CD14-positive monocyte (primary cell): ENCODE results near the gene DENND11. TPM values are rescaled to one million over a fixed set of nuclear protein-coding genes. Genes with fewer than 3 reads are reported as not detected.

Experiments
- DNase-seq, 3 donors: peaks; one replicate each; pipeline ENCODE4 v3.0.0-alpha.2; 2011 to 2022
- H2AFZ ChIP-seq: 2 replicates; pipeline ENCODE4 v1.6.0; 2012; ENCODE audit warnings: mild to moderate bottlenecking, low read depth, low read length, inconsistent platforms; ENCODE audit not compliant: insufficient read depth, poor library complexity, severe bottlenecking
- H3K27ac ChIP-seq, 2 donors: 1 replicate in 1 of 2; 2 replicates in 1 of 2; pipeline ENCODE4 v1.5.1; 2012 to 2013; ENCODE audit warnings: low read length in 2 of 2, control low read depth in 1 of 2, inconsistent platforms in 1 of 2, low read depth in 1 of 2, mild to moderate bottlenecking in 1 of 2
- H3K27me3 ChIP-seq, 2 donors: one replicate each; pipeline versions ENCODE4 v1.6.0 to v1.6.1; 2011 to 2013; ENCODE audit warnings: low read length in 2 of 2; ENCODE audit not compliant: control insufficient read depth in 2 of 2, insufficient read depth in 2 of 2
- H3K36me3 ChIP-seq, 2 donors: replicated peaks in 1 of 2; 1 replicate in 1 of 2; 2 replicates in 1 of 2; pipeline versions ENCODE4 v1.5.1 to v1.6.1; 2012 to 2013; ENCODE audit warnings: low read length in 2 of 2, control low read depth in 1 of 2, inconsistent platforms in 1 of 2, mild to moderate bottlenecking in 1 of 2; ENCODE audit not compliant: insufficient read depth in 2 of 2, control insufficient read depth in 1 of 2
- H3K4me1 ChIP-seq, 2 donors: 1 replicate in 1 of 2; 2 replicates in 1 of 2; pipeline versions ENCODE4 v1.5.1 to v1.6.1; 2012 to 2013; ENCODE audit warnings: low read length in 2 of 2, control low read depth in 1 of 2, inconsistent platforms in 1 of 2, mild to moderate bottlenecking in 1 of 2, moderate library complexity in 1 of 2; ENCODE audit not compliant: insufficient read depth in 2 of 2, control insufficient read depth in 1 of 2
- H3K4me2 ChIP-seq: replicated peaks from 2 replicates; pipeline ENCODE3; 2012; ENCODE audit warnings: low read length, moderate library complexity, mild to moderate bottlenecking; ENCODE audit not compliant: poor library complexity, severe bottlenecking; ENCODE audit errors: extremely low read depth
- H3K4me3 ChIP-seq, 3 experiments: fragments of 200-600 bp in 1 of 3; sonication (generic) in 1 of 3; replicated peaks in 1 of 3; 1 replicate in 2 of 3; 2 replicates in 1 of 3; pipeline ENCODE4 v1.5.1; 2011 to 2013; ENCODE audit warnings: low read length in 3 of 3, mild to moderate bottlenecking in 3 of 3, control low read depth in 2 of 3, low read depth in 2 of 3, inconsistent platforms in 1 of 3, moderate library complexity in 1 of 3
- H3K79me2 ChIP-seq: 2 replicates; pipeline ENCODE4 v1.6.0; 2012; ENCODE audit warnings: mild to moderate bottlenecking, control low read depth, inconsistent platforms, low read length, moderate library complexity; ENCODE audit not compliant: insufficient read depth
- H3K9ac ChIP-seq: 2 replicates; pipeline ENCODE4 v1.6.0; 2017; ENCODE audit warnings: low read length, mild to moderate bottlenecking; ENCODE audit not compliant: insufficient read depth, poor library complexity, severe bottlenecking
- H3K9me3 ChIP-seq, 2 donors: replicated peaks in 1 of 2; 1 replicate in 1 of 2; 2 replicates in 1 of 2; pipeline versions ENCODE4 v1.5.1 to v1.6.1; 2012 to 2013; ENCODE audit warnings: low read length in 2 of 2, control low read depth in 1 of 2; ENCODE audit not compliant: control insufficient read depth in 1 of 2, insufficient read depth in 1 of 2
- H4K20me1 ChIP-seq: 2 replicates; pipeline ENCODE4 v1.6.0; 2012; ENCODE audit warnings: mild to moderate bottlenecking, low read length, control low read depth, moderate library complexity; ENCODE audit not compliant: insufficient read depth
- H3K27ac Mint-ChIP-seq, 7 donors: one replicate each; pipeline ENCODE4 v1.8.0; 2020; ENCODE audit warnings: mild to moderate bottlenecking in 7 of 7, mixed read lengths in 7 of 7, moderate library complexity in 6 of 7, inconsistent platforms in 2 of 7
- H3K27me3 Mint-ChIP-seq, 3 donors: one replicate each; pipeline ENCODE4 v1.8.0; 2021 to 2022; ENCODE audit warnings: low read depth in 3 of 3, mild to moderate bottlenecking in 3 of 3, mixed read lengths in 3 of 3, moderate library complexity in 3 of 3, inconsistent platforms in 1 of 3
- H3K36me3 Mint-ChIP-seq, 2 donors: one replicate each; pipeline ENCODE4 v1.8.0; 2020; ENCODE audit warnings: mixed read lengths in 2 of 2, inconsistent platforms in 1 of 2, mild to moderate bottlenecking in 1 of 2
- H3K4me1 Mint-ChIP-seq: one replicate; pipeline ENCODE4 v1.8.0; 2020; ENCODE audit warnings: mild to moderate bottlenecking, mixed read lengths
- H3K4me3 Mint-ChIP-seq, 2 donors: one replicate each; pipeline ENCODE4 v1.8.0; 2020; ENCODE audit warnings: mild to moderate bottlenecking in 2 of 2, mixed read lengths in 2 of 2, moderate library complexity in 1 of 2
- H3K9me3 Mint-ChIP-seq, 7 donors: one replicate each; pipeline ENCODE4 v1.8.0; 2020 to 2022; ENCODE audit warnings: mixed read lengths in 7 of 7, mild to moderate bottlenecking in 6 of 7, moderate library complexity in 6 of 7, inconsistent platforms in 2 of 7
- WGBS: methylation state at CpG from one replicate; pipeline ENCODE4 v1.1.5; 2013; ENCODE audit warnings: missing lambda C conversion rate; ENCODE audit not compliant: insufficient coverage; 5-methylcytosine and 5-hydroxymethylcytosine counted together
- intact Hi-C, 2 donors: fragments of 100-400 bp; cut with micrococcal nuclease; formaldehyde crosslinking; loops; one replicate each; pipeline versions ENCODE4 v1.15.0 to v1.15.1; 2023
- polyA plus RNA-seq, 3 donors: library from polyadenylated mRNA; depleted of rRNA in 1 of 3; unstranded in 2 of 3; stranded (reverse) in 1 of 3; fragments of 300-500 nt in 2 of 3; fragments of >200 nt in 1 of 3; fragmentation: Illumina TruSeq in 2 of 3; gene quantifications; 1 replicate in 2 of 3; 2 replicates in 1 of 3; pipeline ENCODE4 v1.2.3, GENCODE V29; 2012 to 2021
- TF ChIP-seq, protein P1 (sequence below): fragments of 200-600 bp; IDR thresholded peaks from one replicate; pipeline ENCODE4 v1.8.0; 2022; ENCODE audit warnings: antibody characterized with exemption, mild to moderate bottlenecking

Gene DENND11
- polyA plus RNA-seq, 3 donors, result 1.4 to 4.7 (median 1.9) TPM

DNA sequence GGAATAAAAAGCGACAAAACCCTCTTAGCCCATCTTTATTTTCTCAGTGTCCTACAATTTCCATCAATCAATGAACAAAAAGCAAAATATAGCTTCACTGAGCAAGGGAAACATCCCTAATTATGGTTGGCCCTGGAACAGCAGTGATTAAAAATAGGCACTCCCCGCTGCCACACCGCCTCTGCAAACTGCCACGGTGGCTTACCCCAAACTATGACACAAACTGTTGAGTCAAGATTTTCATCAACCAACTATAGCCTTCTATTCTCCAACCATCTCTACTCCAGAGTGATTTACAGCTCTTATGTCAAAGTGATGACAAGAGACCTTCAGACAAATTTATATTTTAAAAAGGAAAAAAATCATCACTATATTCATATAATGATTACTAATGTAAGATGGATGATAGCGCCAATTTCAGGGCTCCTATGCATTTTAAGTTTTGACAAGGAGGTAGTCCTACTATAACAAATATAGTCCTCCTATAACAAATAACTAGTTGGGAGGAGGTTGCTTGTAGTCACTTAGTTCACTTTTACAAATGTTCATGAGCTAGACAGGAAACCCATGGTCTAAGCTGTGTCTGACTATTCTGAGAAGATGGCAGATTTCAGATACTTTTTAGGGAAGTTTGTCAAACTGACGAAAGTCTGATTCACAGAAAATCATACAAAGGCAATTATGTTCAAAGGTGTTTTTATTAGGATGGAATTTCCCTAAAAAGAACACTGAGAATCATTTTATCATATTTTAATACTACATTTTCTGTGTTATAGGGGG, 26.3 kb downstream of the DENND11 start:
- peaks cover 3 to 7% of the 10 kb centered on the region in 2 donors for H3K36me3 Mint-ChIP-seq
- no peak overlapping the region for H3K4me3 Mint-ChIP-seq
- DNase-seq, result peak; percentile 67 to 82 (median 81)
- H3K4me1 Mint-ChIP-seq, result peaks cover 39% of the 10 kb centered on the region
- Histone ChIP-seq H3K4me1 (peaks cover 31 to 35% of the 10 kb centered on the region in 2 donors), H3K4me2 (no peak overlapping the region), H3K79me2 (no peaks in the 10 kb centered on the region), H3K9me3 (peaks cover 0 to 3% of the 10 kb centered on the region in 2 donors), H3K27ac (peak overlapping the region in 1 of 2 donors; percentile 64), H3K36me3 (no peaks in the 10 kb centered on the region), H4K20me1 (no peaks in the 10 kb centered on the region), H2AFZ (no peak overlapping the region), H3K9ac (no peak overlapping the region), H3K27me3 (no peaks in the 10 kb centered on the region), H3K4me3 (no peak overlapping the region)
- 7% methylated on average over 3 of the region's 6 CpGs for WGBS
- TF ChIP-seq, protein P1, sequence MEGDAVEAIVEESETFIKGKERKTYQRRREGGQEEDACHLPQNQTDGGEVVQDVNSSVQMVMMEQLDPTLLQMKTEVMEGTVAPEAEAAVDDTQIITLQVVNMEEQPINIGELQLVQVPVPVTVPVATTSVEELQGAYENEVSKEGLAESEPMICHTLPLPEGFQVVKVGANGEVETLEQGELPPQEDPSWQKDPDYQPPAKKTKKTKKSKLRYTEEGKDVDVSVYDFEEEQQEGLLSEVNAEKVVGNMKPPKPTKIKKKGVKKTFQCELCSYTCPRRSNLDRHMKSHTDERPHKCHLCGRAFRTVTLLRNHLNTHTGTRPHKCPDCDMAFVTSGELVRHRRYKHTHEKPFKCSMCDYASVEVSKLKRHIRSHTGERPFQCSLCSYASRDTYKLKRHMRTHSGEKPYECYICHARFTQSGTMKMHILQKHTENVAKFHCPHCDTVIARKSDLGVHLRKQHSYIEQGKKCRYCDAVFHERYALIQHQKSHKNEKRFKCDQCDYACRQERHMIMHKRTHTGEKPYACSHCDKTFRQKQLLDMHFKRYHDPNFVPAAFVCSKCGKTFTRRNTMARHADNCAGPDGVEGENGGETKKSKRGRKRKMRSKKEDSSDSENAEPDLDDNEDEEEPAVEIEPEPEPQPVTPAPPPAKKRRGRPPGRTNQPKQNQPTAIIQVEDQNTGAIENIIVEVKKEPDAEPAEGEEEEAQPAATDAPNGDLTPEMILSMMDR, result no peak
- intact Hi-C loops, result no loop called here
- H3K27me3 Mint-ChIP-seq, result no peaks in the 10 kb centered on the region
- peak overlapping the region; percentile 6 to 79 (median 59) for H3K27ac Mint-ChIP-seq
- H3K9me3 Mint-ChIP-seq, result peaks cover 0 to 4% (median 0%) of the 10 kb centered on the region in 7 donors

DNA sequence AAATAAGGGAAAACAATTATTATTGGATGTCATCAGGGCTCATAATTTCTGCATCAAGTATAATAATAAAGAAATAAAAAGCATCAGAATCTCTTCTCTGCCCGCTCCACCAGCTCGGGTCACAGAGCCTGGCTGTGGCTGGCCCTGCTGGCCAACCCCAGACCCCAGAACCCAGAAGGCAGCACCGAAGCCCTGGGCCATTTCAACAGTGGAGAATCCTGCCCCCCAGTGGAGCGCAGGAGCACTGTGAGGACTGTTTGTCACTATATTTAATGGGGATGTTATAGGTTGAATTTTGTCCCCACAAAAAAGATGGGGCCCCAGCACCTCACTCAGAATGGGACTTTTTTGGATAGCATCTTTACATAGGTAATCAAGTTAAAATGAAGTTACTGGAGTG, 27.3 kb downstream of the DENND11 start:
- WGBS, result no CpG with 5 or more reads among the region's 4 CpGs
- H3K36me3 Mint-ChIP-seq, result peaks cover 0 to 8% of the 10 kb centered on the region in 2 donors
- no peak for DNase-seq
- Histone ChIP-seq H3K27me3 (no peaks in the 10 kb centered on the region), H3K4me2 (no peak overlapping the region), H3K4me1 (peaks cover 31 to 35% of the 10 kb centered on the region in 2 donors), H3K4me3 (no peak overlapping the region), H3K79me2 (no peaks in the 10 kb centered on the region), H4K20me1 (no peaks in the 10 kb centered on the region), H3K9ac (no peak overlapping the region), H3K36me3 (no peaks in the 10 kb centered on the region), H2AFZ (no peak overlapping the region), H3K27ac (peak overlapping the region in 1 of 2 donors; percentile 64), H3K9me3 (peaks cover 0 to 3% of the 10 kb centered on the region in 2 donors)
- H3K4me1 Mint-ChIP-seq, result peaks cover 39% of the 10 kb centered on the region
- H3K27me3 Mint-ChIP-seq, result no peaks in the 10 kb centered on the region
- peaks cover 0 to 4% (median 0%) of the 10 kb centered on the region in 7 donors for H3K9me3 Mint-ChIP-seq
- no peak overlapping the region for H3K4me3 Mint-ChIP-seq
- intact Hi-C loops, result no loop called here
- TF ChIP-seq, protein P1, result no peak
- peak overlapping the region in 5 of 7 donors; percentile 27 to 77 (median 49) for H3K27ac Mint-ChIP-seq
